HL-60 (cell line): ENCODE data around the gene TTC27.

Experiments used
- GABPA ChIP-seq: IDR thresholded peaks from 2 replicates; pipeline ENCODE4 v1.6.1; 2012; ENCODE audit warnings: low read depth
- SPI1 ChIP-seq: IDR thresholded peaks from 2 replicates; pipeline ENCODE4 v1.6.1; 2012; ENCODE audit warnings: low read depth, mild to moderate bottlenecking, borderline replicate concordance
- TF ChIP-seq, protein P1 (sequence below): IDR thresholded peaks from one replicate; pipeline ENCODE4 v1.5.1; 2011; ENCODE audit warnings: low read length, control low read depth, inconsistent platforms; ENCODE audit not compliant: insufficient read depth
- TF ChIP-seq, protein P2 (sequence below): IDR thresholded peaks from 2 replicates; pipeline ENCODE4 v1.6.1; 2012; ENCODE audit warnings: low read depth; ENCODE audit not compliant: insufficient replicate concordance

DNA sequence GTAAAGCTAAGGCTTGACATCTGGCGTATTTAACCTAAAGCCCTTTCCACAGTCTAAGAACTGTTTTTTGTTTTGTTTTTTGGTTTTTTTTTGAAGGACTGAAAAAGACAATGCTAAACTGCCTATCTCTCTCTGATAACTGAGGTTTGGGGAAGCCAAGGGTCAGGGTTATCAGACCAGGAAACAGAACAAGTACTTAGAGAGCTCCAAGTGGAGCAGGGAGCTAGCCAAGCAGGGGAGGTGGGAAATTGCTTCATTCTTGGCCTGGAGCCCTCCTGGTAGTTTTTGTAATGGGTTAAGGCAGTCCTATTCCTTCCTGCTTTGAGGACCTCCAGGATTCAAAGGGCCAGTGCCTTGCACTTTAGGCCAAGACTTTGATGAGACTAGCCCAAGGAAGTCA lies 164.6 kb downstream of the TTC27 start:
- TF ChIP-seq, protein P1, sequence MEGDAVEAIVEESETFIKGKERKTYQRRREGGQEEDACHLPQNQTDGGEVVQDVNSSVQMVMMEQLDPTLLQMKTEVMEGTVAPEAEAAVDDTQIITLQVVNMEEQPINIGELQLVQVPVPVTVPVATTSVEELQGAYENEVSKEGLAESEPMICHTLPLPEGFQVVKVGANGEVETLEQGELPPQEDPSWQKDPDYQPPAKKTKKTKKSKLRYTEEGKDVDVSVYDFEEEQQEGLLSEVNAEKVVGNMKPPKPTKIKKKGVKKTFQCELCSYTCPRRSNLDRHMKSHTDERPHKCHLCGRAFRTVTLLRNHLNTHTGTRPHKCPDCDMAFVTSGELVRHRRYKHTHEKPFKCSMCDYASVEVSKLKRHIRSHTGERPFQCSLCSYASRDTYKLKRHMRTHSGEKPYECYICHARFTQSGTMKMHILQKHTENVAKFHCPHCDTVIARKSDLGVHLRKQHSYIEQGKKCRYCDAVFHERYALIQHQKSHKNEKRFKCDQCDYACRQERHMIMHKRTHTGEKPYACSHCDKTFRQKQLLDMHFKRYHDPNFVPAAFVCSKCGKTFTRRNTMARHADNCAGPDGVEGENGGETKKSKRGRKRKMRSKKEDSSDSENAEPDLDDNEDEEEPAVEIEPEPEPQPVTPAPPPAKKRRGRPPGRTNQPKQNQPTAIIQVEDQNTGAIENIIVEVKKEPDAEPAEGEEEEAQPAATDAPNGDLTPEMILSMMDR, result no peak
- TF ChIP-seq, protein P2, sequence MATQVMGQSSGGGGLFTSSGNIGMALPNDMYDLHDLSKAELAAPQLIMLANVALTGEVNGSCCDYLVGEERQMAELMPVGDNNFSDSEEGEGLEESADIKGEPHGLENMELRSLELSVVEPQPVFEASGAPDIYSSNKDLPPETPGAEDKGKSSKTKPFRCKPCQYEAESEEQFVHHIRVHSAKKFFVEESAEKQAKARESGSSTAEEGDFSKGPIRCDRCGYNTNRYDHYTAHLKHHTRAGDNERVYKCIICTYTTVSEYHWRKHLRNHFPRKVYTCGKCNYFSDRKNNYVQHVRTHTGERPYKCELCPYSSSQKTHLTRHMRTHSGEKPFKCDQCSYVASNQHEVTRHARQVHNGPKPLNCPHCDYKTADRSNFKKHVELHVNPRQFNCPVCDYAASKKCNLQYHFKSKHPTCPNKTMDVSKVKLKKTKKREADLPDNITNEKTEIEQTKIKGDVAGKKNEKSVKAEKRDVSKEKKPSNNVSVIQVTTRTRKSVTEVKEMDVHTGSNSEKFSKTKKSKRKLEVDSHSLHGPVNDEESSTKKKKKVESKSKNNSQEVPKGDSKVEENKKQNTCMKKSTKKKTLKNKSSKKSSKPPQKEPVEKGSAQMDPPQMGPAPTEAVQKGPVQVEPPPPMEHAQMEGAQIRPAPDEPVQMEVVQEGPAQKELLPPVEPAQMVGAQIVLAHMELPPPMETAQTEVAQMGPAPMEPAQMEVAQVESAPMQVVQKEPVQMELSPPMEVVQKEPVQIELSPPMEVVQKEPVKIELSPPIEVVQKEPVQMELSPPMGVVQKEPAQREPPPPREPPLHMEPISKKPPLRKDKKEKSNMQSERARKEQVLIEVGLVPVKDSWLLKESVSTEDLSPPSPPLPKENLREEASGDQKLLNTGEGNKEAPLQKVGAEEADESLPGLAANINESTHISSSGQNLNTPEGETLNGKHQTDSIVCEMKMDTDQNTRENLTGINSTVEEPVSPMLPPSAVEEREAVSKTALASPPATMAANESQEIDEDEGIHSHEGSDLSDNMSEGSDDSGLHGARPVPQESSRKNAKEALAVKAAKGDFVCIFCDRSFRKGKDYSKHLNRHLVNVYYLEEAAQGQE, result no peak
- no peak for TF ChIP-seq GABPA
- TF ChIP-seq SPI1, result no peak
